Measurements from ENCODE around the gene KIF19.

The KIF19 gene

DNA sequence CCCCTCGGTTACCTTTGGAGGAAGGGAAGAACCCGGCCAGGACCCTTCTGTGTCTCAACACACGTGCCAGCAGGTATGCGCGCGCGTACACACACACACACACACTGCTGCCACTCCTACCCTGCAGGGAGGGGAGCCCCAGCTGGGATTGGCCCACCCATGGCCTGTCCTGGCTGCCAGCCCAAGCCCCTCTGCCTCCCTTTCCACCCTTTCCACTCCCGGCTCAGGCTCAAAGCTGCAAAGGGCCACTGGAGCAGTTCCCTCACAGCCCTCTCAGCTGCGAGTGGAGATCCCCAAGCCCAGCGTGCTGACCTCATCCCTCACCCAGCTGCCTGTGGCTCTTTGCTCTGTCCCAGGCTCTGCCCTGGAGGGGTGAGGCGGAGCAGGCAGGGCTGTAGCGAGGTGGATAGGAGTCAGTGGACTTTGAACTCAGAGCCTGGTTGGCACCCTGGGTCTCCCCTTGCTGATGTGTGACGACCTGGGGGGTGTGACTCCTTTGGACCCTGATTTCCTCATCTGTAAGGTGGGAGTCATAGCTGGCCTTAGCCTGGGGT lies 14.5 kb downstream of the KIF19 start:
- peak; percentile 46 for DNase-seq (ENCODE audit: low spot score)

DNA sequence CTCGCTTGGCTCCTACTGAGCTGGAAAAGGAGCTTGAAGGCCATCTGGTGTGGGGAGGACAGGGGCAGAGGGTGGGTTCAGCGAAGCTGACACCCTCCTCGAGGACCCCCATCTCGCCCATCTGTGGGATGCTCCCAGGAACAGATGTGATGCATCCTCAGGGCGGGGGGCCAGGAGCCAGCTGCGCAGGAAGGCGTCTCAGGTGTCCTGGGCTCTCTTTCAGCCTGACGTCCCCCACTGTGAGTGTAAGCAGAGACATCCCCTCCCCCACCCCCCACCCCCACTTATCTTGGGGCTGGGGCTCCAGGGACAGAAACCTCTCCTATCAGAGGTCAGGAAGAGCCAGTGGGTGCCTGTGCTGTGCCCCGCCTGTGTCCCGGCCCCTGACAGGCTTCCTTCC lies 16.2 kb downstream of the KIF19 start:
- DNase-seq (ENCODE audit: low spot score): no peak

DNA sequence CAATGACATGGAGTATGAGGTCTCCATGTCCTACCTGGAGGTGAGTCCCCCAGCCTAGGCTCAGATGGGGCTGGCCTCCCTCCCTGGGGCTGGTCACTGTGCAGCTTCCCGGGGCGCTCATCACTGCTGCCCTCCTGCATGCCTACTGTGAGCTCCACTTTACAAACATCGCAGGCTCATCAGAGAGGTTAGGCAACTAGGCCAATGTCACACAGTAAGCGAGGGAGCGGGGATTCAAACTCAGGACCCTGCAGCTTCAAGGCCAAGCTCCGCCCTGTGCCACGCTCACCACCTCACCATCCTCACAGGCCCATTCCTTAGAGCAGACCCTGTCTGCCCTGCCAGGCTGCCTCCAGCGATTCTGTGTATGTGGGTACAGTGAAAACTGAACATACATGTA lies 17.1 kb downstream of the KIF19 start:
- no peak for DNase-seq (ENCODE audit: low spot score)

DNA sequence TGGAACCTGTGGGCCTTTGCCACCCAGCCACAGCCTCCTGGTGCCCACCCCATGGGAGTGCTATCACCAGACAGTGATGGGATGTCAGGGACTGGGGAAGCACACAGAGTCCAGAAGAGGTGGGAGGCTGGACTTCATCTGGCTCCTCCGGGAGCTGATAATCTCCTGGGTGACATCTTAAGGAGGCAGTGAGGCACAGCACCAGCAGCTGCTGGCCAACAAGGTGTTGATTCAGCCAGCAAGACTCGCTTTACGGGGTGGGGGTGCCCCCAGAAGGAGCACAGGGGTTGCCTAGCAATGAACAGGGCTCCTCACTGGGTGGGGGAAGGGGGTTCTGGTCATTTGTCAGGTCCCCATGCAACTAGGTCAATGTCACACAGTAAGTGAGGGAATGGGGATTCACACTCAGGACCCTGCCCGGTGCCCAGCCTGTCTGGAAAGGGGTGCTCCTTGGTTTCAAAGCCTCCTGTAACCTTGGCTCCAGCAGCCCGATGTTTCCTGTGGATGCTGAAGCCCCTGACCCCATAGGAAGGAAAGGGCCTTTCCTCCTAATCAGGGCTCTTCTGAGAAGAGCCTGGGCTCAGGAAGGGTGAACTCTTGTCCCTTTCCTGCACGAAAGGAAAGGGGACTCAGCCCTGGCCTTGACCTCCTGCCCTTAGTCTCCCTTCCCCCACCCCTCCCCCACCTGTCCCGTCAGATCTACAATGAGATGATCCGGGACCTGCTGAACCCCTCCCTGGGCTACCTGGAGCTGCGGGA lies 17.7 kb downstream of the KIF19 start:
- DNase-seq (ENCODE audit: low spot score): no peak

DNA sequence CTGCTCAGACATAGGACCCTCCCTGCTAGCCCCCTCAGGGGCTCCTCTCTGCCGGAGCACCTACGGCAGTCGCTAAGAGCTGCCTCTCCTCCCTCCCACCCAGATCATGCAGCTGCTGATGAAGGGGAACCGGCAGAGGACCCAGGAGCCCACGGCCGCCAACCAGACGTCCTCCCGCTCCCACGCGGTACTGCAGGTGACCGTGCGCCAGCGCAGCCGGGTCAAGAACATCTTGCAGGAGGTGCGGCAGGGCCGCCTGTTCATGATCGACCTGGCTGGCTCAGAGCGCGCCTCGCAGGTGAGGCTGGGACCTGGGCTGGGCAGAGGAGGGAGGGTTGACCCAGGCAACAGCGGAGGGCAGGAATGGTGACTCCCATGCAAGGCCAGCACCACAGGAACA lies 18.6 kb downstream of the KIF19 start:
- DNase-seq (ENCODE audit: low spot score): no peak

DNA sequence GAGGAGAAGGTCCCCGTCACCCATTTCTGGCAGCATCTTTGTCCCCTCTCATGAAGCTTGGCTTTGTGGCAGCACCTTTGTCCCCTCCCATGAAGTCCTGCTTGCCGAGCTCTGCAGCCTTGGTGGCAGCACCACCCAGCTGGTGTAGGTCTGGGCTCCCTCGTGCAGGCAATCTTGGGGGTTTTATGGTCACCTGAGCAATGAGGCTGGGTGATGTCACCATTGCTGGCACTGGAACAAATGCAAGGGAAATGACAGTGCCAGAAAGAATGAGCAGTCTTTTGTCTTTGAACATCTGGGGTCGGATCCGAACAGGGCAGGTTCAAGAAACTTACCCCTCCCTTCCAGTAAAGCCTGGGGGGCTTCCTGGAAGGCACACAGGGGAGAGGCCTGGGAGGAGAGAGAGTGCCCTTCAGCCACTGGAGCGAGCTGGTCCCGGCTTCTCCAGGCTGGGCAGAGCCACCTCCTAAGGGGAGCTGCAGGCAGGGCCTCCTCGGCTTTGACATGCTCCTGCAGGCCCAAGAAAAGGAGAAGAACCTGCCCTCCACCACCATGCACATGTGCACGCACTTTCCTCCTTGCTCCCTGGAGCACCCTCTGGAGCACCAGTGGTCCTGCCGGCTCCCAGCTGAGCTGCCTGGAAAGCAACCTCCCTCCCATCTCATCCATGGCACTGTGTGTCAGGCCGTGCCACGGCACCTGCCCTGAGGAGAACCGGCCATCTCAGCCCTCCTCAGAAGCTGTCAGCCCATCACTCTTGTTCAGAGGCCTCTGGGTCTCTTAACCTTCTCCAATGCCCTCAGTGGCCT lies 19.6 kb downstream of the KIF19 start:
- no peak for DNase-seq (ENCODE audit: low spot score)

DNA sequence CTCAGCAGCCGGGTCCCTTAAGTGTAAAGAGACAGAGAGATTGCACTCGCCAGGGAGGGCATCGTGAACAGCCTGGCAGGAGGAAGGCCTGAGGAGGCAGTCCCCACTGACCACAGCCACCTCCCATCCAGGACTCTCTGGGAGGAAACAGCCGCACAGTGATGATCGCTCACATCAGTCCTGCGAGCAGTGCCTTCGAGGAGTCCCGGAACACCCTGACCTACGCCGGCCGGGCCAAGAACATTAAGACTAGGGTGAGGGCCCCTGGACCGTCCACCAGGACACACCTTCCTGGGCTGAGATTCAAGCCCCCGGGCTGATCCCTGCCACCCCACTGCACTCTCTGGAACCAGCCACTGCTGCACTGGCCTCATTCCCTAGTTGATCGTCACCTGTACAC lies 21.6 kb downstream of the KIF19 start:
- no peak for DNase-seq (ENCODE audit: low spot score)

DNA sequence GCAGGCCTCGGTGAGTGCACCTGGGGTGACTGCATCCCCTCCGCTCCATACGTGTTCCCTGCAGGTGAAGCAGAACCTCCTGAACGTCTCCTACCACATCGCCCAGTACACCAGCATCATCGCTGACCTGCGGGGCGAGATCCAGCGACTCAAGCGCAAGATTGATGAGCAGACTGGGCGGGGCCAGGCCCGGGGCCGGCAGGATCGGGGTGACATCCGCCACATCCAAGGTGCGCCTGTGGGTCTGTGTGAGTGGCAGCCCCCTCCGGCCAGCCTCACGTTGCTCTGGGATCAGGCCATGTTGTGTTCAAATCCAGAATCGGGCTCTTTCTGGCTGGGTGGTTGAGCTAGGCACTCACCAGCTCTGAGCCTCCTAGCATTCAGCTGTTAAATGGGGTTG lies 23.1 kb downstream of the KIF19 start:
- no peak for DNase-seq (ENCODE audit: low spot score)

DNA sequence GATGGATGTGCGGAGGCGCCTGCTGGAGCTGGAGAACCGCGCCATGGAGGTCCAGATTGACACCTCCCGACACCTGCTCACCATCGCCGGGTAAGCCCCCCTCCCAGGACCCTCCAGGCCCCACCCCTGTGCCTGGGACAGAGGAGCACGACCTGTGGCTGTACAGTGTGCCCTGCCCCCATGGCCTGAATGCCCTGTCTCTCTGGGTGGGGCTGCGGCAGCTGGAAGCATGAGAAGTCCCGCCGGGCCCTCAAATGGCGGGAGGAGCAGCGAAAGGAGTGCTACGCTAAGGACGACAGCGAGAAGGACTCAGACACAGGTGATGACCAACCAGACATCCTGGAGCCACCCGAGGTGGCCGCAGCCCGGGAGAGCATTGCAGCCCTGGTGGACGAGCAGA lies 24.5 kb downstream of the KIF19 start:
- no peak for DNase-seq (ENCODE audit: low spot score)

DNA sequence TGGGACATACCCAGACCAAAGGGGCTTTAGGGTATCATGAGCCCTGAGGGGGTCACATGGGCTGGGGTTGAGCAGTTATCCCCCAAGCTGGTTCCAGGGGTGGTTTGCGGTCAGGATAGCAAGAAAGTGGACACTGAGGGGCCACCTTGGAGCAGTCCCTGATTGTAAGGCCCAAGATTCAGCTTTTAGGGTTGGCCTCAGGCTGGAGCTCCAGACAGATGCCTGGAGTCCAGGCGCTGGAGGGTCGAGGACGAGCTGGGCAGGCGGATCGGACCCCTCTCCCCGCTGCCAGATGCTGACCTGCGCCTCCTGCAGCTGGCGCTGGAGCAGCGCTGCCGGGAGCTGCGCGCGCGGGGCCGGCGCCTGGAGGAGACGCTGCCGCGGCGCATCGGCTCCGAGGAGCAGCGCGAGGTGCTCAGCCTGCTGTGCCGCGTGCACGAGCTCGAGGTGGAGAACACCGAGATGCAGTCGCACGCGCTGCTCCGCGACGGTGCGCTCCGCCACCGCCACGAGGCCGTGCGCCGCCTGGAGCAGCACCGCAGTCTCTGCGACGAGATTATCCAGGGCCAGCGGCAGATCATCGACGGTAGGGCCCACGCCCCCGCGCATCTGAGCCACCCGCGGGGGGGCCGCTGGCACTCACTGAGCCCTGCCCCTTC lies 25.7 kb downstream of the KIF19 start:
- no peak for DNase-seq (ENCODE audit: low spot score)

DNA sequence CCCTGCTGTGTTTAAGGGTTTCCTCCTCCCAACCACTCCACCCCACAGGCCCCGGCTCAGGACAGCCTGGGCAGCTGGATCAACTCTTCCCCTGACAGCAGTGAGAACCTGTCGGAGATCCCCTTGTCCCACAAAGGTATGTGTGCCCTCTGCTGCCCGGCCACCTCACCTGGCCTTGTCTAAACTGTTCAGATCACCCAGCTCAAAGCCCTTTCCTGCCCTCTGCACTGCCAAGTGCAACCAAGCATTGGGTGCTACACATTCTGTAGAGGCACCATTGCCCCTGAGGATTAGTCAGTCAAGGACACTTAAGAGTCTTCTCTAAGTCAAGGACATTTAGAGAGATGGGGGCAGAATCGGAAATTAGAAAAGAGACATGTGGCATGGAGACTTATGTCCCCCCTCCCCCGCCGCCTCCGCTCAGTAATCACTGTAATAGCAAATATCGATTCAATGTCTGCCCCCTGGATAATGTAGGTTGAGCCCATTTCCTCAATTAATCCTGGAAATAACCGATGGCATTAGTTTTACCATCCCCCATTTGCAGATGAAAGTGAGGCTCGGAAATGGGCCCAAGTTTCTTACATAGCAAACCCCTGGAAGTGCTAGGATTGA lies 27.5 kb downstream of the KIF19 start:
- DNase-seq (ENCODE audit: low spot score): no peak

DNA sequence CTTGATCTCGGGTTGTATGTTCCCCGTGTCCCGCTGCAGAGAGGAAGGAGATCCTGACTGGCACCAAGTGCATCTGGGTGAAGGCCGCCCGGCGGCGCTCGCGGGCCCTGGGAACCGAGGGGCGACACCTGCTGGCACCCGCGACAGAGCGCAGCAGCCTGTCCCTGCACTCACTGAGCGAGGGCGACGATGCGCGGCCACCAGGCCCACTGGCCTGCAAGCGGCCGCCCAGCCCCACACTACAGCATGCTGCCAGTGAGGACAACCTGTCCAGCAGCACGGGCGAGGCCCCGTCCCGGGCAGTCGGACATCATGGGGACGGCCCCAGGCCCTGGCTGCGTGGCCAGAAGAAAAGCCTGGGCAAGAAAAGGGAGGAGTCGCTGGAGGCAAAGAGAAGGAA lies 28.1 kb downstream of the KIF19 start:
- DNase-seq (ENCODE audit: low spot score): no peak

DNA sequence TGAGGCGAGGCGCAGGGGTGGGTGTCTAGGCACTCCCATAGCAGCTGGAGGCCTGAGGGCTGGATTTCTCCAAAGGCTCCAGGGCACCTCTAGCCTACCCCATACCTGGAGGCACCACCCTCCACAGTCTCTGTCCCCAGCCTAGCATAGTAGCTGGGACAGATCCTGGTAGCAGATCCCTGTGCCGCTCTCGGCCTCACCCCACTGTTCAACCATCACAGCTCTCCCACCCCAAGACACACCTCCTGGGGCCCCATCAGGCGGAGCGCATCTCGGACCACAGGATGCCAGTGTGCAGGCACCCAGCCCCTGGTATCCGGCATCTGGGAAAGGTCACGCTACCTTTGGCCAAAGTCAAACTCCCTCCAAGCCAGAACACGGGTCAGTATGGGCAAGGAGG lies 28.5 kb downstream of the KIF19 start:
- no peak for DNase-seq (ENCODE audit: low spot score)

DNA sequence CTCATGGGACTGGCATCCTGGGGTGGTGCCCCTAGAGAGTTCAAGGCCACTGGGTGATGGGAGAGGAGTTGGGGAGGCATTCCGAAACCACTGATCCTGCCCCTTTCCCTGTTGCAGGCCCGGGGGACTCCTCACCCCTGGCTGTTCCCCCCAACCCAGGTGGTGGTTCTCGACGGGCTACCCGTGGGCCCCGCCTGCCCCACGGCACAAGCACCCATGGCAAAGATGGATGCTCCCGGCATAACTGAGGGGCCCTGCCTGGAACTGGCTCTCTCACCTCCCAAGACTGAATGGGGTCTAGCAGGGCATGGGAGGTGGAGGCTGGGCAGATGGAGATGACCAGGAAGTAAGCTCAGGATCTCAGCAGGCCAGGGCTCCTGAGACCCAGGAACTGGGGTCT lies 29.0 kb downstream of the KIF19 start:
- no peak for DNase-seq (ENCODE audit: low spot score)

DNA sequence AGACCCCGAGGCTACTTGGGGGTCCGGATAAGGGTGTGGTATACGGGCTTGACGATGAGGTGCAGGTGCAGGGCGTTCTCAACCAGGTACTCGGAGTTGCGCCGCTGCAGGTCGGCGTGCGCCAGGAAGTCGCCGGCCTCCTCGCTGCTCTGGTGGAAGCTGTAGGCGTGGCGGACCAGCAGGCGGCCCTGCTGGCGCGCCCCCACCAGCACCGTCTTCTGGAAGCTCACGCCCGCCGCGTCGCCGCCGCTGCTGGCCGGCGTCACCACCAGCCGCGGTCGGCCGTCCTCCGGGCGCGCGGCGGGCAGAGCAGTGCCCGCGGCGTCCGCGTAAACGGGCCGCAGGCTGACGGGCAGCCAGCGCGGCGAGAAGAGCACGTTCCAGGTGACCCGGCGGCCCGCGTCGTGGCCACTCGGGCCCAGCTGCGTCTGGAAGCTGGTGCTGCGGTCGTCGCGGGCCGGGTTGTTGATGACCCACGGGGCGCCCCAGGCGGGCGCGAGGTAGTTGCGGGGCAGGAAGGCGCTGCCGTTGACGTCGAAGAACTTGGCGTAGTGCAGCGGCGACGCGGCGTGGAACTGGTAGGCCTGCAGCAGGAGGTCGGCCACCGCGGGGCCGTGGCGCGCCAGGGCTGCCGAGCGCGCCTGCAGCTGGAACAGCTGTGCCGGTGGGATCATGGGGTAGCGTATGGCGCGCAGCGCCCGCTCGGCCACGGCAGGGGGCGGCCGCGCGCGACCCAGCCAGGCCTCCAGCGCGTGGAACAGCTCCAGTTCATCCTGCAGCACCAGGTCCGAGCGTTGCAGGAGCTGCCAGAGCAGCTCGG lies 30.8 kb downstream of the KIF19 start:
- no peak for DNase-seq (ENCODE audit: low spot score)

DNA sequence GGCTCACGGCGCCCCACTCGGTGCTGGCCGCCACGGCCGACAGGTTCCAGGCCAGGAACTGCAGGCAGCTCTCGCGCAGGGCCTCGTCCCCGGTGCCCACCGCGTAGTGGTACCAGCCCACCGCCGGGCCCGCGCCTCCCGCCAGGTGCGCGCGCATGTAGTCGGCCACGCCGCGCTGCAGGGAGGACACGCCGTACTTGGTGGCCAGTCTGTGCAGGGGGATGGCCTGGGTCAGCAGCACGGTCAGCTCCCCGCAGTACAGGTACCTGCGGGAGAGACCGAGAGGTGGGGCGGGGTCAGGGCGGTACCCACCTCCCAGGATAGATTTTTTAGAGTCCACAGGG lies 31.4 kb downstream of the KIF19 start:
- no peak for DNase-seq (ENCODE audit: low spot score)

DNA sequence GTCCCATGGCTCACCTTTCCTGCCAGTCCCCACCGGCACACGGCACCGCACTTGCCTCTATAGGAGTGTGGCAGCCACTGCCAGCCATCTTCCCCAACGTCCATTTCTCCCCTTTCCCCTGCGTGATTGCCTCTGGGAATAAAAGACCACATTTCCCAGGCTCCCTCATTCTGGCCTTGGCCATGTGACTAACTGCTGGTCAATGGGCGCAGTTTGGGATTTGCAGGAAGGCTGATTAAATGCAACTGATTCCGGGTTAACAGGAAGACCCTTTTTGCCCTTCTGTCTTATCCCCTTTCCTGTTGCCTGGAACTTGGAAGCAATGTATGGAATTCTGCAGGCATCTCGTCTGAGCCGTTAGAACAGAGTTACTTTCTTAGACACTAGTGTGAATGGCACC lies 32.7 kb downstream of the KIF19 start:
- no peak for DNase-seq (ENCODE audit: low spot score)

DNA sequence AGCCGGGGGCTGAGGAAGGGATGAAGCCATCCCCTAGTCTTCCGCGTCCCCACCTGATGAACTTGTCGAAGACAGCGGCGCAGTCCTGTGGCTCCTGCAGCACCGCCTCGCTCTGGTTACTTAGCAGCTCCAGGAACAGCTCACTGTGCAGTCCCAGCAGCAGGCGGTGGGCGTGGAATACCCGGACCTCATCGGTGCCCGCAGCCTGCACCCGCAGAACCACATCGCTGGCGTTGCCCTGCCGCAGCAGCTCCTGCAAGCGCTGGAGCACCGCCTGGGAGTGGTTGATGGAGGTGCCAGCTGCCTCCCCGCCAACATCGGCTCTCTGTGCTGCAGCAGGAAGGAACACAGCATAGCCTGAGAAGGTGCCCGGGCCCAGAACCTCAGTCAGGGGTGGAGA lies 33.9 kb downstream of the KIF19 start:
- DNase-seq (ENCODE audit: low spot score): no peak

DNA sequence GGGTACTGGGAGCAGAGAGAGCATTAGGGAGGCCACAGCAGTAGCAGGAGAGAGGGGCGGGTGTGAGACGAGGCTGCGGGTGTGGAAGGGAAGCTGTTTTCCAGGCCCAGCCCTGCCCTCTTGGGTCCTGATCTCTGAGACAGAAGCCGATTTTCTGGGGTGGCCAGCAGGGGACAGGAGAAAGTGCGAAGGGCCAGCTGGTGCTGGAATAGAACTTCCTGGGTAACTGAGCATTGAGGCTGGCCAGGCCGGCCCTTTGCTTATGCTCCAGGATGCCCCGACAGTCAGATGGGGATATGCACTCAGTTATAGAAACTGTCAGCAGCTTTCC lies 34.8 kb downstream of the KIF19 start:
- no peak for DNase-seq (ENCODE audit: low spot score)

DNA sequence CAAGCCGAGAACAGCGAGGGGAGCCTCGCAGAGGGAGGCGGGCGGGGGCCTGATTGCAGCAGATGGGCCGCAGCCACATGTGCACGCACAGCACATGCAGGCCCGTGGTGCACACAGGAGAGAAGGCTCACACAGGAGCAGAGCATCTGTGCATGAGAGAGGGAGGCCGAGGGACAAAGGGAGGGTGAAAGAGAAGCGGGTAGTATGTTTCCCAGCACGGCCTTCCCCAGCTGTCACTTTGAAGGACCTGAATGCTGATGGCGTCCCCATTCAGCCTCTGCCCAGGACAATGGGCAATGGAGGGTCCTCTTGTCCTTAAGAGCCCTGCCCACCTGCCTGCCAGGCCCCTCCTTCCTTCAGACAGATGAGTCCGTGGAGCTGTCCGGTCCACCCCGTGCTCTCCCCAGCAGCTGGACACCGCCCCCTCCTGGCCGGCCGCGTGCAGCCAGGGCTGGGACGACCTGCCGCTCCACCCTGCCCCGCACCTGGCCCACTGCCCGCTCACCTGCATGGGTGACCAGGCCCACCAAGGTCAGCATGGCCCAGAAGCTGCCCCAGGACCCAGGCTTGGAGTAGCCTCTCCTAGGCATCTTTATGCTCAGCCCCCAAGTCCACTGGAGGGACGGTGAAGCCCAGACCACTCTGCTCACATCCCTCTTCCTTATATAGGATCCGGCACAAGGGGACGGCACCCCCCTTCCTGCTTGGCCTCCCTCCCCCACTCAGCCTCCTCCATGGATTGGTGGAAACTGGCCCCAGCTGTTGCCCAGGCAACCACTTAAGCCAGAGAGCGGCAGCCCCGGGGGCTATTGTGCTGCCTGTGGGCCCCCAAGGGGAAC lies 35.4 kb downstream of the KIF19 start, which contains the start of gene BTBD17:
Gene BTBD17 (minus strand): TSS at position 639 of the 839 bp plus-strand sequence. CDS start 49 bp downstream, at position 590.
- peak; percentile 65 for DNase-seq (ENCODE audit: low spot score)

DNA sequence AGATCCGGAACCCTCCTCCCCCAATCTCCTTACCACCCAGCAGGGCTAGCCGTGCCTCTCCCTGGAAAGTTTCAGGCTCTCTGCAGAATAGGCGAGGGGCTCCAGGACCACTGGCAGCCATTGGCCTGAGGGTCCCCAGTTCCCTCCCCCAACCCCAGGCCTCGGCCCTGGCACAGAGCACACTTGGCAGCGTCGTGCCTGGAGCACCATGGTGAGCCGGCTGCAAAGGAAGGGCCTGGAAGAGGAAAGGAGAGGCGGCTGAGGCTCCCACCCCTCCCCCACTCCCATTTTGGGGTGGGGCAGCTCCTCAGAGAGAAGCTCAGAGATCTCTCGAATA lies 36.0 kb downstream of the KIF19 start:
- DNase-seq (ENCODE audit: low spot score): no peak
